GM23338 (cell line): ENCODE data around the gene FCN2. TPM values are rescaled to one million over a fixed set of nuclear protein-coding genes. Genes with fewer than 3 reads are reported as not detected.

ENCODE experiments used
- ATAC-seq: fragments of 200-7000 bp; cut with Tn5 transposase; 3 replicates; pipeline ENCODE4 v1.9.1; 2020
- DNase-seq: peaks from one replicate; pipeline ENCODE4 v3.0.0-alpha.2; 2015; ENCODE audit warnings: low spot score
- H2AFZ ChIP-seq: fragments of 200-600 bp; sonication (generic); 2 replicates; pipeline ENCODE4 v1.8.0; 2016; ENCODE audit warnings: antibody characterized with exemption, mild to moderate bottlenecking, moderate library complexity
- H3F3A ChIP-seq: fragments of 200-600 bp; sonication (generic); replicated peaks from 2 replicates; pipeline ENCODE4 v1.8.0; 2017; ENCODE audit warnings: antibody characterized with exemption, mixed run types, low read depth
- H3K27ac ChIP-seq: fragments of 200-600 bp; sonication (generic); 2 replicates; pipeline ENCODE4 v1.6.1; 2016; ENCODE audit warnings: low read depth
- H3K27me3 ChIP-seq: fragments of 200-600 bp; sonication (generic); 2 replicates; pipeline ENCODE4 v1.8.0; 2016; ENCODE audit warnings: mild to moderate bottlenecking, mixed run types, moderate library complexity; ENCODE audit not compliant: insufficient read depth
- H3K36me3 ChIP-seq: fragments of 200-600 bp; sonication (generic); 2 replicates; pipeline ENCODE4 v1.8.0; 2016; ENCODE audit warnings: mild to moderate bottlenecking; ENCODE audit not compliant: insufficient read depth
- H3K4me1 ChIP-seq: fragments of 200-600 bp; sonication (generic); 2 replicates; pipeline ENCODE4 v1.8.0; 2016; ENCODE audit warnings: mild to moderate bottlenecking, moderate library complexity; ENCODE audit not compliant: insufficient read depth
- H3K4me2 ChIP-seq: fragments of 200-600 bp; sonication (generic); 2 replicates; pipeline ENCODE4 v1.7.1; 2017; ENCODE audit warnings: mixed run types
- H3K4me3 ChIP-seq: fragments of 200-600 bp; sonication (generic); 2 replicates; pipeline ENCODE4 v1.6.1; 2016; ENCODE audit warnings: mixed run types
- H3K79me2 ChIP-seq: fragments of 200-600 bp; sonication (generic); replicated peaks from 2 replicates; pipeline ENCODE4 v1.8.0; 2017; ENCODE audit warnings: mild to moderate bottlenecking; ENCODE audit not compliant: insufficient read depth
- H3K9me2 ChIP-seq: fragments of 200-600 bp; sonication (generic); 2 replicates; pipeline ENCODE4 v1.8.0; 2017; ENCODE audit not compliant: insufficient read depth
- H4K20me1 ChIP-seq: fragments of 200-600 bp; sonication (generic); replicated peaks from 2 replicates; pipeline ENCODE4 v1.8.0; 2017; ENCODE audit warnings: mild to moderate bottlenecking; ENCODE audit not compliant: insufficient read depth
- H3K27ac Mint-ChIP-seq: 2 replicates; pipeline ENCODE4 v1.8.0; 2020; ENCODE audit warnings: inconsistent platforms, mild to moderate bottlenecking, moderate library complexity, mixed read lengths
- H3K27me3 Mint-ChIP-seq: 3 replicates; pipeline ENCODE4 v1.8.0; 2022; ENCODE audit warnings: low read depth, mild to moderate bottlenecking, moderate library complexity, mixed read lengths, inconsistent platforms; ENCODE audit not compliant: insufficient read depth, poor library complexity
- H3K36me3 Mint-ChIP-seq: 3 replicates; pipeline ENCODE4 v1.8.0; 2021; ENCODE audit warnings: low read depth, mild to moderate bottlenecking, inconsistent platforms, moderate library complexity, mixed read lengths
- H3K4me1 Mint-ChIP-seq: 3 replicates; pipeline ENCODE4 v1.8.0; 2020; ENCODE audit warnings: mild to moderate bottlenecking, inconsistent platforms, mixed read lengths
- H3K4me3 Mint-ChIP-seq: 3 replicates; pipeline ENCODE4 v1.8.0; 2021; ENCODE audit warnings: moderate library complexity, mild to moderate bottlenecking, inconsistent platforms, mixed read lengths
- H3K9me3 Mint-ChIP-seq: 3 replicates; pipeline ENCODE4 v1.8.0; 2020; ENCODE audit warnings: moderate library complexity, mild to moderate bottlenecking, inconsistent platforms, mixed read lengths
- CREB1 ChIP-seq: fragments of 250-450 bp; sonication (Bioruptor Pico); IDR thresholded peaks from 2 replicates; pipeline ENCODE4 v1.5.0; 2020; ENCODE audit warnings: low read depth, mild to moderate bottlenecking, moderate library complexity
- CTCF ChIP-seq, 2 experiments: fragments of 200-600 bp in 1 of 2; sonication (generic) in 1 of 2; conservative IDR thresholded peaks; 2 replicates each; pipeline versions ENCODE4 v1.5.1 to v1.6.1; 2016 to 2017; ENCODE audit warnings: antibody characterized with exemption in 2 of 2, low read depth in 2 of 2, mild to moderate bottlenecking in 2 of 2, moderate library complexity in 1 of 2
- ETS1 ChIP-seq: IDR thresholded peaks from 2 replicates; pipeline ENCODE4 v1.6.1; 2016; ENCODE audit warnings: antibody characterized with exemption
- EZH2 ChIP-seq: fragments of 200-600 bp; sonication (generic); IDR thresholded peaks from one replicate; pipeline ENCODE4 v1.8.0; 2017; ENCODE audit warnings: antibody characterized with exemption, mild to moderate bottlenecking, low read depth; ENCODE audit not compliant: unreplicated experiment
- EZH2phosphoT487 ChIP-seq: fragments of 200-600 bp; sonication (generic); IDR thresholded peaks from one replicate; pipeline ENCODE4 v1.8.1; 2018; ENCODE audit warnings: antibody characterized with exemption; ENCODE audit not compliant: unreplicated experiment
- JUNB ChIP-seq: IDR thresholded peaks from one replicate; pipeline ENCODE4 v1.6.1; 2016; ENCODE audit warnings: antibody characterized with exemption; ENCODE audit not compliant: unreplicated experiment
- NANOG ChIP-seq: IDR thresholded peaks from 2 replicates; pipeline ENCODE4 v1.6.1; 2016; ENCODE audit warnings: antibody characterized with exemption, borderline replicate concordance
- POLR2AphosphoS5 ChIP-seq: IDR thresholded peaks from 2 replicates; pipeline ENCODE4 v1.6.1; 2016; ENCODE audit warnings: antibody characterized with exemption, low read depth
- STAT1 ChIP-seq: IDR thresholded peaks from one replicate; pipeline ENCODE4 v1.6.1; 2016; ENCODE audit warnings: antibody characterized with exemption; ENCODE audit not compliant: unreplicated experiment
- ZNF114 ChIP-seq: fragments of 250-450 bp; sonication (Bioruptor Pico); IDR thresholded peaks from 2 replicates; pipeline ENCODE4 v1.5.0; 2020; ENCODE audit warnings: mild to moderate bottlenecking, moderate library complexity
- ZNF331 ChIP-seq: fragments of 250-450 bp; sonication (Bioruptor Pico); IDR thresholded peaks from 2 replicates; pipeline ENCODE4 v1.5.0; 2020; ENCODE audit warnings: low read depth, mild to moderate bottlenecking, moderate library complexity
- ZNF462 ChIP-seq: fragments of 250-450 bp; sonication (Bioruptor Pico); IDR thresholded peaks from 2 replicates; pipeline ENCODE4 v1.5.0; 2020; ENCODE audit warnings: mild to moderate bottlenecking, moderate library complexity
- polyA plus RNA-seq: library from polyadenylated mRNA; unstranded; fragments of >200 nt; fragmentation: Nextera tagmentation; extraction: Ambion mirVana; gene quantifications from 2 replicates; pipeline ENCODE4 v1.2.1, GENCODE V29; 2016
- total RNA-seq: library from RNA; depleted of rRNA; stranded (reverse); fragments of >200 nt; shearing (Covaris generic); gene quantifications from 2 replicates; pipeline ENCODE4 v1.2.3, GENCODE V29; 2014
- TF ChIP-seq, protein P1 (sequence below): IDR thresholded peaks from one replicate; pipeline ENCODE4 v1.6.1; 2018; ENCODE audit warnings: antibody characterized with exemption; ENCODE audit not compliant: unreplicated experiment

FCN2 gene
- total and polyA plus RNA-seq, 2 experiments from 2014 or later, result not detected

DNA sequence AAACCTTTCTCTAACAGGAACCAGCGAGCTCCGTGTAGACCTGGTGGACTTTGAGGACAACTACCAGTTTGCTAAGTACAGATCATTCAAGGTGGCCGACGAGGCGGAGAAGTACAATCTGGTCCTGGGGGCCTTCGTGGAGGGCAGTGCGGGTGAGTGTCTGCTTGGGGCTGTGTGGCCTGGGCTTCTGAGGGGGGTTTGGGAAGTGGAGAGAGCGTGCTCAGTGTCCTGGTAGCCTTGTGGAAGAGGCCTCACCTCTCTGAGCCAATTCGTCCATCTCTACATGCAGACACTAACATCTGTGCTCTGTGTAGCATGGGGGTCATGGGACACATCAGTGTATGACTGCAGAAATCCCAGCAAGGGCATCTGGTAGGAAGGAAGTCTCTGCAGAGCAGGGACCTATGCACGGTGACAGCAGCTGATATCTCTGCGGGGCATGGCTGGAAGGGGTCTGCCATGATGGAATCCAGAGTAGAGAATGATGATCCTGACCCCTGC lies 5.9 kb downstream of the FCN2 start:
- Histone ChIP-seq H3K4me1 (no peaks in the 10 kb centered on the region), H3K9me2 (no peaks in the 10 kb centered on the region), H3K79me2 (no peaks in the 10 kb centered on the region), H4K20me1 (no peaks in the 10 kb centered on the region), H3K4me3 (no peak overlapping the region), H3K27me3 (no peaks in the 10 kb centered on the region), H3K4me2 (no peak overlapping the region), H3K36me3 (no peaks in the 10 kb centered on the region), H3F3A (no peaks in the 10 kb centered on the region), H3K27ac (no peak overlapping the region), H2AFZ (no peak overlapping the region)
- Mint-ChIP-seq H3K27me3 (no peaks in the 10 kb centered on the region), H3K4me3 (no peak overlapping the region), H3K4me1 (no peaks in the 10 kb centered on the region), H3K27ac (no peak overlapping the region), H3K36me3 (no peaks in the 10 kb centered on the region), H3K9me3 (no peaks in the 10 kb centered on the region)
- DNase-seq (no peak), ATAC-seq (no peak)
- TF ChIP-seq, protein P1, sequence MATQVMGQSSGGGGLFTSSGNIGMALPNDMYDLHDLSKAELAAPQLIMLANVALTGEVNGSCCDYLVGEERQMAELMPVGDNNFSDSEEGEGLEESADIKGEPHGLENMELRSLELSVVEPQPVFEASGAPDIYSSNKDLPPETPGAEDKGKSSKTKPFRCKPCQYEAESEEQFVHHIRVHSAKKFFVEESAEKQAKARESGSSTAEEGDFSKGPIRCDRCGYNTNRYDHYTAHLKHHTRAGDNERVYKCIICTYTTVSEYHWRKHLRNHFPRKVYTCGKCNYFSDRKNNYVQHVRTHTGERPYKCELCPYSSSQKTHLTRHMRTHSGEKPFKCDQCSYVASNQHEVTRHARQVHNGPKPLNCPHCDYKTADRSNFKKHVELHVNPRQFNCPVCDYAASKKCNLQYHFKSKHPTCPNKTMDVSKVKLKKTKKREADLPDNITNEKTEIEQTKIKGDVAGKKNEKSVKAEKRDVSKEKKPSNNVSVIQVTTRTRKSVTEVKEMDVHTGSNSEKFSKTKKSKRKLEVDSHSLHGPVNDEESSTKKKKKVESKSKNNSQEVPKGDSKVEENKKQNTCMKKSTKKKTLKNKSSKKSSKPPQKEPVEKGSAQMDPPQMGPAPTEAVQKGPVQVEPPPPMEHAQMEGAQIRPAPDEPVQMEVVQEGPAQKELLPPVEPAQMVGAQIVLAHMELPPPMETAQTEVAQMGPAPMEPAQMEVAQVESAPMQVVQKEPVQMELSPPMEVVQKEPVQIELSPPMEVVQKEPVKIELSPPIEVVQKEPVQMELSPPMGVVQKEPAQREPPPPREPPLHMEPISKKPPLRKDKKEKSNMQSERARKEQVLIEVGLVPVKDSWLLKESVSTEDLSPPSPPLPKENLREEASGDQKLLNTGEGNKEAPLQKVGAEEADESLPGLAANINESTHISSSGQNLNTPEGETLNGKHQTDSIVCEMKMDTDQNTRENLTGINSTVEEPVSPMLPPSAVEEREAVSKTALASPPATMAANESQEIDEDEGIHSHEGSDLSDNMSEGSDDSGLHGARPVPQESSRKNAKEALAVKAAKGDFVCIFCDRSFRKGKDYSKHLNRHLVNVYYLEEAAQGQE, result no peak
- TF ChIP-seq JUNB (no peak), ZNF462 (CRISPR knock-in tag) (no peak), ZNF331 (CRISPR knock-in tag) (no peak), CREB1 (CRISPR knock-in tag) (no peak), CTCF (conservative IDR thresholded peaks at IDR 0.05; ENCODE audit: low read depth in 2 of 2) (no peak), NANOG (no peak), ZNF114 (CRISPR knock-in tag) (no peak), EZH2phosphoT487 (no peak), STAT1 (no peak), POLR2AphosphoS5 (no peak), EZH2 (no peak), ETS1 (no peak)
